Measurements from ENCODE around the gene PSMB2.

DNA sequence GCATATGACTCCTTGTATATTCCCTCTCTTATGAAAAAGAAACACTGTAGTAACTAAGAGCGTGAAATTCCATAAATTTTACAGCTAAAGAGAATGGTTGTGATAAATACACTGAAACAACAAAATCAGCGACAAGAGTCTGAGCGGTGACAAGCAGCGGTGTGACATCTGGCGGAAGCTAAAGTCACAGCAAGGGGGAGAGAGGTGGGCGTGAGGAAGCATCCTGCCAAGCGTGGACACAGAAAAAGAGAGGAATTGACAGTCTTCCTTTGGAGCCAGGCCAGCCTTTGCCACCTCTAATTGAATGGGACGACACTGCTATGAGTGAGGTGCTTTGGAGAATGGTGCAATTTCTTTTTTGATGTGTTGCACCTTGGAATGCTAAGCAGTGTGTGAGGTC is 25.9 kb downstream of the PSMB2 start:
- TF ChIP-seq EZH2 (IDR thresholded peaks at IDR 0.05) (no peak), POLR2A (IDR thresholded peaks at IDR 0.05; ENCODE audit: borderline replicate concordance, extremely low read depth, insufficient read depth, insufficient read length) (no peak), POLR2AphosphoS5 (IDR thresholded peaks at IDR 0.05; ENCODE audit: low read depth, low read length) (no peak), ZFX (IDR thresholded peaks at IDR 0.05) (no peak), JUND (IDR thresholded peaks at IDR 0.05) (no peak), SP1 (IDR thresholded peaks at IDR 0.05; ENCODE audit: low read depth) (no peak), FOSL1 (IDR thresholded peaks at IDR 0.05; ENCODE audit: low read depth) (no peak), ZNF274 (IDR thresholded peaks at IDR 0.05; ENCODE audit: low read depth, low read length) (no peak)
- TF ChIP-seq, protein P1, sequence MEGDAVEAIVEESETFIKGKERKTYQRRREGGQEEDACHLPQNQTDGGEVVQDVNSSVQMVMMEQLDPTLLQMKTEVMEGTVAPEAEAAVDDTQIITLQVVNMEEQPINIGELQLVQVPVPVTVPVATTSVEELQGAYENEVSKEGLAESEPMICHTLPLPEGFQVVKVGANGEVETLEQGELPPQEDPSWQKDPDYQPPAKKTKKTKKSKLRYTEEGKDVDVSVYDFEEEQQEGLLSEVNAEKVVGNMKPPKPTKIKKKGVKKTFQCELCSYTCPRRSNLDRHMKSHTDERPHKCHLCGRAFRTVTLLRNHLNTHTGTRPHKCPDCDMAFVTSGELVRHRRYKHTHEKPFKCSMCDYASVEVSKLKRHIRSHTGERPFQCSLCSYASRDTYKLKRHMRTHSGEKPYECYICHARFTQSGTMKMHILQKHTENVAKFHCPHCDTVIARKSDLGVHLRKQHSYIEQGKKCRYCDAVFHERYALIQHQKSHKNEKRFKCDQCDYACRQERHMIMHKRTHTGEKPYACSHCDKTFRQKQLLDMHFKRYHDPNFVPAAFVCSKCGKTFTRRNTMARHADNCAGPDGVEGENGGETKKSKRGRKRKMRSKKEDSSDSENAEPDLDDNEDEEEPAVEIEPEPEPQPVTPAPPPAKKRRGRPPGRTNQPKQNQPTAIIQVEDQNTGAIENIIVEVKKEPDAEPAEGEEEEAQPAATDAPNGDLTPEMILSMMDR (IDR thresholded peaks at IDR 0.05 in 2 of 3, conservative IDR thresholded peaks at IDR 0.05 in 1 of 3; ENCODE audit: borderline replicate concordance in 1 of 3, insufficient read depth in 1 of 3, low read depth in 2 of 3, low read length in 2 of 3), result no peak
- TF ChIP-seq, protein P2, sequence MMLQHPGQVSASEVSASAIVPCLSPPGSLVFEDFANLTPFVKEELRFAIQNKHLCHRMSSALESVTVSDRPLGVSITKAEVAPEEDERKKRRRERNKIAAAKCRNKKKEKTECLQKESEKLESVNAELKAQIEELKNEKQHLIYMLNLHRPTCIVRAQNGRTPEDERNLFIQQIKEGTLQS (IDR thresholded peaks at IDR 0.05), result no peak
- TF ChIP-seq, protein P3, sequence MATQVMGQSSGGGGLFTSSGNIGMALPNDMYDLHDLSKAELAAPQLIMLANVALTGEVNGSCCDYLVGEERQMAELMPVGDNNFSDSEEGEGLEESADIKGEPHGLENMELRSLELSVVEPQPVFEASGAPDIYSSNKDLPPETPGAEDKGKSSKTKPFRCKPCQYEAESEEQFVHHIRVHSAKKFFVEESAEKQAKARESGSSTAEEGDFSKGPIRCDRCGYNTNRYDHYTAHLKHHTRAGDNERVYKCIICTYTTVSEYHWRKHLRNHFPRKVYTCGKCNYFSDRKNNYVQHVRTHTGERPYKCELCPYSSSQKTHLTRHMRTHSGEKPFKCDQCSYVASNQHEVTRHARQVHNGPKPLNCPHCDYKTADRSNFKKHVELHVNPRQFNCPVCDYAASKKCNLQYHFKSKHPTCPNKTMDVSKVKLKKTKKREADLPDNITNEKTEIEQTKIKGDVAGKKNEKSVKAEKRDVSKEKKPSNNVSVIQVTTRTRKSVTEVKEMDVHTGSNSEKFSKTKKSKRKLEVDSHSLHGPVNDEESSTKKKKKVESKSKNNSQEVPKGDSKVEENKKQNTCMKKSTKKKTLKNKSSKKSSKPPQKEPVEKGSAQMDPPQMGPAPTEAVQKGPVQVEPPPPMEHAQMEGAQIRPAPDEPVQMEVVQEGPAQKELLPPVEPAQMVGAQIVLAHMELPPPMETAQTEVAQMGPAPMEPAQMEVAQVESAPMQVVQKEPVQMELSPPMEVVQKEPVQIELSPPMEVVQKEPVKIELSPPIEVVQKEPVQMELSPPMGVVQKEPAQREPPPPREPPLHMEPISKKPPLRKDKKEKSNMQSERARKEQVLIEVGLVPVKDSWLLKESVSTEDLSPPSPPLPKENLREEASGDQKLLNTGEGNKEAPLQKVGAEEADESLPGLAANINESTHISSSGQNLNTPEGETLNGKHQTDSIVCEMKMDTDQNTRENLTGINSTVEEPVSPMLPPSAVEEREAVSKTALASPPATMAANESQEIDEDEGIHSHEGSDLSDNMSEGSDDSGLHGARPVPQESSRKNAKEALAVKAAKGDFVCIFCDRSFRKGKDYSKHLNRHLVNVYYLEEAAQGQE (IDR thresholded peaks at IDR 0.05; ENCODE audit: low read depth), result no peak
- TF ChIP-seq, protein P4, sequence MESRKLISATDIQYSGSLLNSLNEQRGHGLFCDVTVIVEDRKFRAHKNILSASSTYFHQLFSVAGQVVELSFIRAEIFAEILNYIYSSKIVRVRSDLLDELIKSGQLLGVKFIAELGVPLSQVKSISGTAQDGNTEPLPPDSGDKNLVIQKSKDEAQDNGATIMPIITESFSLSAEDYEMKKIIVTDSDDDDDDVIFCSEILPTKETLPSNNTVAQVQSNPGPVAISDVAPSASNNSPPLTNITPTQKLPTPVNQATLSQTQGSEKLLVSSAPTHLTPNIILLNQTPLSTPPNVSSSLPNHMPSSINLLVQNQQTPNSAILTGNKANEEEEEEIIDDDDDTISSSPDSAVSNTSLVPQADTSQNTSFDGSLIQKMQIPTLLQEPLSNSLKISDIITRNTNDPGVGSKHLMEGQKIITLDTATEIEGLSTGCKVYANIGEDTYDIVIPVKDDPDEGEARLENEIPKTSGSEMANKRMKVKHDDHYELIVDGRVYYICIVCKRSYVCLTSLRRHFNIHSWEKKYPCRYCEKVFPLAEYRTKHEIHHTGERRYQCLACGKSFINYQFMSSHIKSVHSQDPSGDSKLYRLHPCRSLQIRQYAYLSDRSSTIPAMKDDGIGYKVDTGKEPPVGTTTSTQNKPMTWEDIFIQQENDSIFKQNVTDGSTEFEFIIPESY (IDR thresholded peaks at IDR 0.05; ENCODE audit: extremely low read depth, insufficient replicate concordance, low read length), result no peak

Data from HCT116 (cell line).